GM21576 (cell line): ENCODE results near the gene ARID3A.

Source experiments
- ATAC-seq: cut with Tn5 transposase; IDR thresholded peaks from one replicate; pipeline ENCODE4 v1.9.1; 2021; ENCODE audit warnings: mild to moderate bottlenecking, moderate library complexity; ENCODE audit not compliant: unreplicated experiment

The ARID3A gene

GRCh38 chr19:980133-980998 lies 54.5 kb downstream of the ARID3A start:
- no peak for ATAC-seq

GRCh38 chr19:982567-983170 lies 56.8 kb downstream of the ARID3A start:
- no peak for ATAC-seq

- ATAC-seq, result peak; percentile 69
Measured at GRCh38 chr19:984165-984967, 58.5 kb downstream of the ARID3A start, which contains the start of gene WDR18. Gene WDR18, plus strand, starts transcription at chr19:984345. Its CDS starts 9 bp downstream, at chr19:984354.

- no peak for ATAC-seq
Measured at GRCh38 chr19:986083-986482, 60.2 kb downstream of the ARID3A start.

GRCh38 chr19:988081-988480 lies 62.2 kb downstream of the ARID3A start:
- no peak for ATAC-seq

- no peak for ATAC-seq
Measured at GRCh38 chr19:988510-988909, 62.7 kb downstream of the ARID3A start.

GRCh38 chr19:989381-990081 lies 63.7 kb downstream of the ARID3A start:
- ATAC-seq, result no peak

- no peak for ATAC-seq
Measured at GRCh38 chr19:990119-990571, 64.3 kb downstream of the ARID3A start.

GRCh38 chr19:990746-991145 lies 64.9 kb downstream of the ARID3A start:
- ATAC-seq, result no peak

GRCh38 chr19:991174-991931 lies 65.5 kb downstream of the ARID3A start:
- ATAC-seq, result no peak

- ATAC-seq, result no peak
Measured at GRCh38 chr19:991932-992669, 66.3 kb downstream of the ARID3A start.

GRCh38 chr19:992670-993055 lies 66.8 kb downstream of the ARID3A start:
- ATAC-seq, result no peak

- ATAC-seq, result no peak
Measured at GRCh38 chr19:993361-993830, 67.6 kb downstream of the ARID3A start.

GRCh38 chr19:993831-994393 lies 68.1 kb downstream of the ARID3A start:
- no peak for ATAC-seq

- no peak for ATAC-seq
Measured at GRCh38 chr19:994516-994915, 68.7 kb downstream of the ARID3A start.

GRCh38 chr19:995051-995827 lies 69.4 kb downstream of the ARID3A start:
- no peak for ATAC-seq

GRCh38 chr19:996051-996838 lies 70.4 kb downstream of the ARID3A start:
- ATAC-seq, result no peak
